WTC11 (cell line): Measurements from ENCODE around the gene TTLL5. TPM values are rescaled to one million over a fixed set of nuclear protein-coding genes. Genes with fewer than 3 reads are reported as not detected.
A peak's percentile ranks its signal among the peaks of the same experiment; 100 is the strongest.

Experiments
- ATAC-seq: fragments of 200-7000 bp; cut with Tn5 transposase; 2 replicates; pipeline ENCODE4 v1.10.0; 2021; ENCODE audit warnings: mild to moderate bottlenecking, moderate library complexity
- CTCF ChIA-PET: fragments of 300-600 bp; sonication (Branson Sonifier 250); formaldehyde crosslinking; loops from one replicate; lab custom pipeline; 2021; ENCODE audit warnings: antibody characterized with exemption; lab: Charles Lee
- POLR2A ChIA-PET: fragments of 350-600 bp; sonication (Branson Sonifier 250); formaldehyde crosslinking; loops from one replicate; lab custom pipeline; 2021; ENCODE audit warnings: antibody characterized with exemption; lab: Charles Lee
- DNase-seq: peaks from one replicate; pipeline ENCODE4 v3.0.0; 2021; ENCODE audit warnings: low spot score
- H3K27ac Mint-ChIP-seq: 2 replicates; pipeline ENCODE4 v1.8.0; 2021; ENCODE audit warnings: mixed read lengths
- H3K27me3 Mint-ChIP-seq: 2 replicates; pipeline ENCODE4 v1.8.0; 2021; ENCODE audit warnings: low read depth, mild to moderate bottlenecking, moderate library complexity, mixed read lengths
- H3K36me3 Mint-ChIP-seq: 2 replicates; pipeline ENCODE4 v1.8.0; 2021; ENCODE audit warnings: mixed read lengths
- H3K4me1 Mint-ChIP-seq: 2 replicates; pipeline ENCODE4 v1.8.0; 2022; ENCODE audit warnings: mixed read lengths
- H3K4me3 Mint-ChIP-seq: 2 replicates; pipeline ENCODE4 v1.8.0; 2021; ENCODE audit warnings: mild to moderate bottlenecking, moderate library complexity, mixed read lengths
- H3K9me3 Mint-ChIP-seq: 2 replicates; pipeline ENCODE4 v1.8.0; 2021; ENCODE audit warnings: mixed read lengths
- ATF1 ChIP-seq: sonication (generic); formaldehyde crosslinking; IDR thresholded peaks from 2 replicates; pipeline ENCODE4 v1.8.1; 2023; ENCODE audit warnings: mild to moderate bottlenecking, moderate library complexity, missing genetic modification reagents
- ESRRA ChIP-seq: sonication (generic); formaldehyde crosslinking; IDR thresholded peaks from 2 replicates; pipeline ENCODE4 v1.8.1; 2022; ENCODE audit warnings: mild to moderate bottlenecking, missing genetic modification reagents, borderline replicate concordance
- FOXK1 ChIP-seq: sonication (generic); formaldehyde crosslinking; IDR thresholded peaks from 2 replicates; pipeline ENCODE4 v1.8.0; 2022; ENCODE audit warnings: mild to moderate bottlenecking, moderate library complexity, missing genetic modification reagents
- HMGA2 ChIP-seq: fragments of 250-450 bp; sonication (Bioruptor Pico); IDR thresholded peaks from 2 replicates; pipeline ENCODE4 v1.4.0; 2021; ENCODE audit warnings: mild to moderate bottlenecking, moderate library complexity
- MXD4 ChIP-seq: fragments of 250-450 bp; sonication (Bioruptor Pico); IDR thresholded peaks from 2 replicates; pipeline ENCODE4 v1.8.0; 2021; ENCODE audit warnings: mild to moderate bottlenecking, moderate library complexity, borderline replicate concordance
- NFE2L1 ChIP-seq: sonication (generic); formaldehyde crosslinking; IDR thresholded peaks from 2 replicates; pipeline ENCODE4 v1.8.1; 2023; ENCODE audit warnings: missing genetic modification reagents
- NR1H2 ChIP-seq: sonication (generic); formaldehyde crosslinking; IDR thresholded peaks from 2 replicates; pipeline ENCODE4 v1.9.0; 2021; ENCODE audit warnings: mild to moderate bottlenecking, moderate library complexity, missing genetic modification reagents
- SP1 ChIP-seq: sonication (generic); formaldehyde crosslinking; conservative IDR thresholded peaks from 2 replicates; pipeline ENCODE4 v1.8.1; 2022; ENCODE audit warnings: missing genetic modification reagents
- ZNF121 ChIP-seq: sonication (generic); formaldehyde crosslinking; IDR thresholded peaks from 2 replicates; pipeline ENCODE4 v1.8.0; 2023; ENCODE audit warnings: missing genetic modification reagents
- ZNF317 ChIP-seq: sonication (generic); formaldehyde crosslinking; IDR thresholded peaks from 2 replicates; pipeline ENCODE4 v1.8.1; 2023; ENCODE audit warnings: low read depth, mild to moderate bottlenecking, moderate library complexity, missing genetic modification reagents, borderline replicate concordance
- ZNF396 ChIP-seq: fragments of 250-450 bp; sonication (Bioruptor Pico); IDR thresholded peaks from 2 replicates; pipeline ENCODE4 v1.8.0; 2021; ENCODE audit warnings: mild to moderate bottlenecking, moderate library complexity, borderline replicate concordance
- ZNF423 ChIP-seq: fragments of 250-450 bp; sonication (Bioruptor Pico); IDR thresholded peaks from 2 replicates; pipeline ENCODE4 v2.1.2; 2022; ENCODE audit warnings: mild to moderate bottlenecking, moderate library complexity
- total RNA-seq: library from RNA; stranded (reverse); gene quantifications from 3 replicates; pipeline ENCODE4 v1.2.3, GENCODE V29; 2021
- TF ChIP-seq, protein P1 (sequence below): fragments of 250-450 bp; sonication (Bioruptor Pico); IDR thresholded peaks from 2 replicates; pipeline ENCODE4 v1.9.0; 2021; ENCODE audit warnings: mild to moderate bottlenecking
- TF ChIP-seq, protein P2 (sequence below): fragments of 200-600 bp; IDR thresholded peaks from 2 replicates; pipeline ENCODE4 v1.8.0; 2022; ENCODE audit warnings: antibody characterized with exemption
- TF ChIP-seq, protein P3 (sequence below): sonication (generic); formaldehyde crosslinking; IDR thresholded peaks from 2 replicates; pipeline ENCODE4 v1.8.0; 2023; ENCODE audit warnings: mild to moderate bottlenecking, missing genetic modification reagents

TTLL5 gene
- total RNA-seq, 1 experiment from 2014 or later, result 39.6 TPM

DNA sequence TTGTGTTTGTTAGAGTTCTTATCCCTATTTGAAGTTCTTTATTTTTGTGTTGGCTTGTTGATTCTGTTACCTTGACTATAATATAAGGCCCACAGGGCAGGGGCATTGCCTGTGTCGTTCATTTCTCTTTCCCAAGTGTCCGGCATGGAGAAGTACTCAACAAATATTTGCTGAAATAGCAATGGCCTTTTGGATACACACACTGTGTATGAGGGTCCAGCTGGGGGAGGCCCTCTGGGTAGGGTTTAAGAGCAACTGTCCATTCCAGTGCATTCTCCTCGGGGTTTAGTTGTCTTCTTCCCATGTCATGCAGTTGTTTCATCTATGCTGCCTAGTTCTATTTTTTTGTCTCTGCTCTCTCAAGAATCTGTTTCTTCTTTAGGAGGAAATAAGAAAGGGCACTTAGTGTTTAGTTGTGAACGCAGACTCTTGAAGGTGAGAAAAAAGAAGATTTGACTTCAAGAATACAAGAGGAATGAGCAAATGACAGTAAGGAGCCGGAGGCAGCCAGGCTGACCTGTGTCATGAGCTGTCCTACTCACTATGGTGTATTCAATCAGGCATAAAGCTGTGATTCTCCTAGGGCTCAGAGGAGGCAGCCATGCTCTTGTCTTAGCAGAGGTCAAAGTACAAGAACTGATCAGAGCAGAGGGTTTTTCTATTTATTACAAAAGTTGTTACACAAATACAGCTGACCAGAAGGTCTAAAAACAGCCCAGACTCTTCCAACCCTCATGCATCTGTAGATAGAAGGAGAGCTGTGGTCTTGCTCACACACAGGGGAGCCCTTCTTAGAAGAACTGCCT is 10.6 kb upstream of the TTLL5 start:
- H3K27me3 Mint-ChIP-seq, result no peaks in the 10 kb centered on the region
- peaks cover 49% of the 10 kb centered on the region for H3K36me3 Mint-ChIP-seq
- no peak overlapping the region for H3K4me3 Mint-ChIP-seq
- no peak overlapping the region; the same call in 1 of the 2 replicates for H3K27ac Mint-ChIP-seq
- no peaks in the 10 kb centered on the region for H3K4me1 Mint-ChIP-seq
- no peak for DNase-seq
- ChIA-PET CTCF (interaction anchor here (1.0 to 8.1 kb wide), 3 partner anchors 10 to 73 kb away, joined by 3 to 198 read pairs (median 4); partner anchors contain the start of genes ERG28 and FLVCR2), POLR2A (interaction anchor here (0.9 kb wide), 1 partner anchor 9 kb away, joined by 3 read pairs; no protein-coding TSS in a partner anchor)
- no peaks in the 10 kb centered on the region for H3K9me3 Mint-ChIP-seq
- TF ChIP-seq, protein P1, sequence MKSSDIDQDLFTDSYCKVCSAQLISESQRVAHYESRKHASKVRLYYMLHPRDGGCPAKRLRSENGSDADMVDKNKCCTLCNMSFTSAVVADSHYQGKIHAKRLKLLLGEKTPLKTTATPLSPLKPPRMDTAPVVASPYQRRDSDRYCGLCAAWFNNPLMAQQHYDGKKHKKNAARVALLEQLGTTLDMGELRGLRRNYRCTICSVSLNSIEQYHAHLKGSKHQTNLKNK (CRISPR knock-in tag), result no peak
- TF ChIP-seq ZNF396 (CRISPR knock-in tag), result no peak
- TF ChIP-seq NR1H2, result no peak
- TF ChIP-seq, protein P2, sequence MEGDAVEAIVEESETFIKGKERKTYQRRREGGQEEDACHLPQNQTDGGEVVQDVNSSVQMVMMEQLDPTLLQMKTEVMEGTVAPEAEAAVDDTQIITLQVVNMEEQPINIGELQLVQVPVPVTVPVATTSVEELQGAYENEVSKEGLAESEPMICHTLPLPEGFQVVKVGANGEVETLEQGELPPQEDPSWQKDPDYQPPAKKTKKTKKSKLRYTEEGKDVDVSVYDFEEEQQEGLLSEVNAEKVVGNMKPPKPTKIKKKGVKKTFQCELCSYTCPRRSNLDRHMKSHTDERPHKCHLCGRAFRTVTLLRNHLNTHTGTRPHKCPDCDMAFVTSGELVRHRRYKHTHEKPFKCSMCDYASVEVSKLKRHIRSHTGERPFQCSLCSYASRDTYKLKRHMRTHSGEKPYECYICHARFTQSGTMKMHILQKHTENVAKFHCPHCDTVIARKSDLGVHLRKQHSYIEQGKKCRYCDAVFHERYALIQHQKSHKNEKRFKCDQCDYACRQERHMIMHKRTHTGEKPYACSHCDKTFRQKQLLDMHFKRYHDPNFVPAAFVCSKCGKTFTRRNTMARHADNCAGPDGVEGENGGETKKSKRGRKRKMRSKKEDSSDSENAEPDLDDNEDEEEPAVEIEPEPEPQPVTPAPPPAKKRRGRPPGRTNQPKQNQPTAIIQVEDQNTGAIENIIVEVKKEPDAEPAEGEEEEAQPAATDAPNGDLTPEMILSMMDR, result no peak
- no peak for TF ChIP-seq ESRRA (CRISPR knock-in tag)
- no peak for TF ChIP-seq ZNF317
- TF ChIP-seq ZNF423 (CRISPR knock-in tag), result no peak
- no peak for TF ChIP-seq FOXK1 (CRISPR knock-in tag)
- TF ChIP-seq, protein P3, sequence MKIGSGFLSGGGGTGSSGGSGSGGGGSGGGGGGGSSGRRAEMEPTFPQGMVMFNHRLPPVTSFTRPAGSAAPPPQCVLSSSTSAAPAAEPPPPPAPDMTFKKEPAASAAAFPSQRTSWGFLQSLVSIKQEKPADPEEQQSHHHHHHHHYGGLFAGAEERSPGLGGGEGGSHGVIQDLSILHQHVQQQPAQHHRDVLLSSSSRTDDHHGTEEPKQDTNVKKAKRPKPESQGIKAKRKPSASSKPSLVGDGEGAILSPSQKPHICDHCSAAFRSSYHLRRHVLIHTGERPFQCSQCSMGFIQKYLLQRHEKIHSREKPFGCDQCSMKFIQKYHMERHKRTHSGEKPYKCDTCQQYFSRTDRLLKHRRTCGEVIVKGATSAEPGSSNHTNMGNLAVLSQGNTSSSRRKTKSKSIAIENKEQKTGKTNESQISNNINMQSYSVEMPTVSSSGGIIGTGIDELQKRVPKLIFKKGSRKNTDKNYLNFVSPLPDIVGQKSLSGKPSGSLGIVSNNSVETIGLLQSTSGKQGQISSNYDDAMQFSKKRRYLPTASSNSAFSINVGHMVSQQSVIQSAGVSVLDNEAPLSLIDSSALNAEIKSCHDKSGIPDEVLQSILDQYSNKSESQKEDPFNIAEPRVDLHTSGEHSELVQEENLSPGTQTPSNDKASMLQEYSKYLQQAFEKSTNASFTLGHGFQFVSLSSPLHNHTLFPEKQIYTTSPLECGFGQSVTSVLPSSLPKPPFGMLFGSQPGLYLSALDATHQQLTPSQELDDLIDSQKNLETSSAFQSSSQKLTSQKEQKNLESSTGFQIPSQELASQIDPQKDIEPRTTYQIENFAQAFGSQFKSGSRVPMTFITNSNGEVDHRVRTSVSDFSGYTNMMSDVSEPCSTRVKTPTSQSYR (CRISPR knock-in tag), result no peak
- no peak for TF ChIP-seq ATF1 (CRISPR knock-in tag)
- TF ChIP-seq SP1 (CRISPR knock-in tag), result no peak
- no peak for TF ChIP-seq NFE2L1 (CRISPR knock-in tag)
- ATAC-seq, result no peak

GRCh38 chr14:75653563-75653962 is 7.5 kb upstream of the TTLL5 start:
- Mint-ChIP-seq H3K27ac (no peak overlapping the region), H3K27me3 (no peaks in the 10 kb centered on the region), H3K4me1 (peaks cover under 1% of the 10 kb centered on the region; the same call in 1 of the 2 replicates), H3K36me3 (peaks cover 51% of the 10 kb centered on the region), H3K4me3 (no peak overlapping the region), H3K9me3 (no peaks in the 10 kb centered on the region)
- CTCF ChIA-PET, result interaction anchor here (0.6 to 8.1 kb wide), 24 partner anchors 8 to 329 kb away, joined by 3 to 198 read pairs (median 3); partner anchors contain the start of gene FLVCR2
- TF ChIP-seq ZNF121 (no peak), MXD4 (CRISPR knock-in tag) (no peak)
- ATAC-seq (no peak), DNase-seq (no peak)
- POLR2A ChIA-PET, result interaction anchor here (1.1 kb wide), 1 partner anchor 76 kb away, joined by 7 read pairs; no protein-coding TSS in a partner anchor

GRCh38 chr14:75654127-75654732 is 6.8 kb upstream of the TTLL5 start:
- peak; percentile 92 for ATAC-seq
- H3K36me3 Mint-ChIP-seq, result peaks cover 50% of the 10 kb centered on the region
- POLR2A ChIA-PET, result interaction anchor here (1.1 kb wide), 1 partner anchor 77 kb away, joined by 7 read pairs; no protein-coding TSS in a partner anchor

More at GRCh38 chr14:75654127-75654732, 6.8 kb upstream of the TTLL5 start:
- CTCF ChIA-PET, result interaction anchor here (0.6 to 8.1 kb wide), 29 partner anchors 9 to 414 kb away, joined by 3 to 198 read pairs (median 3); partner anchors contain the start of gene FLVCR2
- Mint-ChIP-seq H3K27ac (no peak overlapping the region), H3K27me3 (no peaks in the 10 kb centered on the region), H3K4me3 (no peak overlapping the region), H3K9me3 (no peaks in the 10 kb centered on the region), H3K4me1 (peaks cover 4% of the 10 kb centered on the region; the same call in 1 of the 2 replicates)
- TF ChIP-seq HMGA2 (CRISPR knock-in tag), result no peak
- TF ChIP-seq, protein P2, result peak; percentile 98
- DNase-seq, result peak; percentile 86
